GM19438 (cell line): ENCODE results near the gene GDF10.

Experiments
- ATAC-seq: cut with Tn5 transposase; IDR thresholded peaks from one replicate; pipeline ENCODE4 v1.9.1; 2021; ENCODE audit warnings: low read depth; ENCODE audit not compliant: unreplicated experiment

GDF10 gene

GRCh38 chr10:47290338-47290737, 9.7 kb upstream of the GDF10 start:
- no peak for ATAC-seq

GRCh38 chr10:47291682-47292081, 8.3 kb upstream of the GDF10 start:
- ATAC-seq: no peak

- no peak for ATAC-seq
These were observed 5.9 kb upstream of the GDF10 start for GRCh38 chr10:47294057-47294456.

- ATAC-seq: no peak
These were observed 5.5 kb upstream of the GDF10 start for GRCh38 chr10:47294501-47294900.

- ATAC-seq: no peak
These were observed 4.6 kb upstream of the GDF10 start for GRCh38 chr10:47295411-47295810.

GRCh38 chr10:47296156-47296894, 3.7 kb upstream of the GDF10 start:
- no peak for ATAC-seq

- no peak for ATAC-seq
These were observed 3.1 kb upstream of the GDF10 start for GRCh38 chr10:47296941-47297340.

GRCh38 chr10:47297866-47298540, 2.0 kb upstream of the GDF10 start:
- ATAC-seq: no peak

GRCh38 chr10:47298715-47299114, 1.3 kb upstream of the GDF10 start:
- no peak for ATAC-seq

GRCh38 chr10:47300429-47300931, 483 bp downstream of the GDF10 start:
- no peak for ATAC-seq

- no peak for ATAC-seq
These were observed 1.8 kb downstream of the GDF10 start for GRCh38 chr10:47301833-47302232.

GRCh38 chr10:47303105-47303504, 3.1 kb downstream of the GDF10 start:
- ATAC-seq: no peak

- ATAC-seq: no peak
These were observed 3.9 kb downstream of the GDF10 start for GRCh38 chr10:47303866-47304265.

- ATAC-seq: no peak
These were observed 5.6 kb downstream of the GDF10 start for GRCh38 chr10:47305566-47305965.

GRCh38 chr10:47306387-47307210, 6.6 kb downstream of the GDF10 start:
- ATAC-seq: no peak

GRCh38 chr10:47307381-47307780, 7.4 kb downstream of the GDF10 start:
- ATAC-seq: no peak

- ATAC-seq: no peak
These were observed 8.8 kb downstream of the GDF10 start for GRCh38 chr10:47308775-47309174.

- ATAC-seq: no peak
These were observed 9.6 kb downstream of the GDF10 start for GRCh38 chr10:47309408-47310089.

- no peak for ATAC-seq
These were observed 10.1 kb downstream of the GDF10 start for GRCh38 chr10:47310090-47310505.

GRCh38 chr10:47311193-47311931, 11.4 kb downstream of the GDF10 start:
- ATAC-seq: no peak
